HL-60 (cell line): ENCODE measurements around the gene NAGA.

ENCODE experiments used
- DNase-seq, 2 experiments: peaks; one replicate each; pipeline ENCODE4 v3.0.0-alpha.2; 2010 to 2020; ENCODE audit warnings: low read depth in 1 of 2, low spot score in 1 of 2
- H3K27ac ChIP-seq: fragments of 250-450 bp; sonication (Bioruptor Pico); replicated peaks from 2 replicates; pipeline ENCODE4 v1.5.1; 2020; ENCODE audit warnings: mild to moderate bottlenecking, moderate library complexity
- H3K27me3 ChIP-seq: fragments of 250-450 bp; sonication (Bioruptor Pico); 2 replicates; pipeline ENCODE4 v1.5.1; 2021; ENCODE audit warnings: mild to moderate bottlenecking, moderate library complexity; ENCODE audit not compliant: insufficient read depth, poor library complexity, severe bottlenecking
- H3K4me3 ChIP-seq: replicated peaks from 2 replicates; pipeline ENCODE4 v1.5.1; 2011; ENCODE audit warnings: mild to moderate bottlenecking, control low read depth, low read length; ENCODE audit not compliant: insufficient read depth
- CTCF ChIP-seq: IDR thresholded peaks from one replicate; pipeline ENCODE4 v1.5.1; 2011; ENCODE audit warnings: low read length, control low read depth, inconsistent platforms; ENCODE audit not compliant: insufficient read depth
- GABPA ChIP-seq: IDR thresholded peaks from 2 replicates; pipeline ENCODE4 v1.6.1; 2012; ENCODE audit warnings: low read depth
- POLR2AphosphoS5 ChIP-seq: IDR thresholded peaks from 2 replicates; pipeline ENCODE4 v1.6.1; 2012; ENCODE audit warnings: low read depth
- SPI1 ChIP-seq: IDR thresholded peaks from 2 replicates; pipeline ENCODE4 v1.6.1; 2012; ENCODE audit warnings: low read depth, mild to moderate bottlenecking, borderline replicate concordance
- TF ChIP-seq, protein P1 (sequence below): IDR thresholded peaks from 2 replicates; pipeline ENCODE4 v1.6.1; 2012; ENCODE audit warnings: low read depth; ENCODE audit not compliant: insufficient replicate concordance

The NAGA gene

DNA sequence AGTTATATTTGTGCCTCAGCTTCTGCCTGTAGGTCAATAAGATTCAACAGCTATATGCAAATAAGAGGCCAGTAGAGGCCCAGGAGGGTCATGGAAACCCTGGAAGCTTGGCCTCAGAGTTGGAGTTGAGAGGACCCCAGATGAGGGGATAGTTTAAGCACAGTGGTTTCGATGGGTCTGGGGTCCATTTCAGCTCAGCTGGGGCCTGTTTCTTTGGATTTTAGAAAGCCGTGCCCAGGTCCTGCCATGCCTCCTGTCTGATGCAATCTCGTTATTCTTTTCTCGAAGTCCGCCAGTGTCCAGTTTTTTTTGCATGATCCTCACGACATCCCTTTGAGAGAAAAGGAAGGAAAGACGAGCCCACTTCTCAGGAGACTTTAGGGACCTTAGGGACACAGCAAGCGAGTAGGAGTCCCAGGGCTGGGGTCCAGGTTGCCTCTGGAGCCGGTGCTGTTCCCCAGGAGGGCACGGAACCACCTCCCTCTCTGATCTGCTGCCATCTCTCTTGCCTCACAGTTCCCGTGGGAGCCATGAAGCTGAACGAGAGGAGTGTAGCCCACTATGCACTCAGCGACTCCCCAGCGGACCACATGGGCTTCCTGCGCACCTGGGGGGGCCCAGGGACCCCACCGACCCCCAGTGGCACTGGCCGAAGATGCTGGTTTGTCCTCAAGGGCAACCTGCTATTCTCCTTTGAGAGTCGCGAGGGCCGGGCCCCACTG, 6.3 kb upstream of the NAGA start:
- H3K4me3 ChIP-seq: no peak overlapping the region
- no peak for DNase-seq
- no peak overlapping the region for H3K27ac ChIP-seq

GRCh38 chr22:42074846-42075676, 4.4 kb upstream of the NAGA start:
- TF ChIP-seq GABPA (no peak), CTCF (no peak), POLR2AphosphoS5 (no peak), SPI1 (no peak)
- TF ChIP-seq, protein P1, sequence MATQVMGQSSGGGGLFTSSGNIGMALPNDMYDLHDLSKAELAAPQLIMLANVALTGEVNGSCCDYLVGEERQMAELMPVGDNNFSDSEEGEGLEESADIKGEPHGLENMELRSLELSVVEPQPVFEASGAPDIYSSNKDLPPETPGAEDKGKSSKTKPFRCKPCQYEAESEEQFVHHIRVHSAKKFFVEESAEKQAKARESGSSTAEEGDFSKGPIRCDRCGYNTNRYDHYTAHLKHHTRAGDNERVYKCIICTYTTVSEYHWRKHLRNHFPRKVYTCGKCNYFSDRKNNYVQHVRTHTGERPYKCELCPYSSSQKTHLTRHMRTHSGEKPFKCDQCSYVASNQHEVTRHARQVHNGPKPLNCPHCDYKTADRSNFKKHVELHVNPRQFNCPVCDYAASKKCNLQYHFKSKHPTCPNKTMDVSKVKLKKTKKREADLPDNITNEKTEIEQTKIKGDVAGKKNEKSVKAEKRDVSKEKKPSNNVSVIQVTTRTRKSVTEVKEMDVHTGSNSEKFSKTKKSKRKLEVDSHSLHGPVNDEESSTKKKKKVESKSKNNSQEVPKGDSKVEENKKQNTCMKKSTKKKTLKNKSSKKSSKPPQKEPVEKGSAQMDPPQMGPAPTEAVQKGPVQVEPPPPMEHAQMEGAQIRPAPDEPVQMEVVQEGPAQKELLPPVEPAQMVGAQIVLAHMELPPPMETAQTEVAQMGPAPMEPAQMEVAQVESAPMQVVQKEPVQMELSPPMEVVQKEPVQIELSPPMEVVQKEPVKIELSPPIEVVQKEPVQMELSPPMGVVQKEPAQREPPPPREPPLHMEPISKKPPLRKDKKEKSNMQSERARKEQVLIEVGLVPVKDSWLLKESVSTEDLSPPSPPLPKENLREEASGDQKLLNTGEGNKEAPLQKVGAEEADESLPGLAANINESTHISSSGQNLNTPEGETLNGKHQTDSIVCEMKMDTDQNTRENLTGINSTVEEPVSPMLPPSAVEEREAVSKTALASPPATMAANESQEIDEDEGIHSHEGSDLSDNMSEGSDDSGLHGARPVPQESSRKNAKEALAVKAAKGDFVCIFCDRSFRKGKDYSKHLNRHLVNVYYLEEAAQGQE: no peak
- H3K27me3 ChIP-seq: no peaks in the 10 kb centered on the region
- no peak for DNase-seq
- H3K4me3 ChIP-seq: no peak overlapping the region
- H3K27ac ChIP-seq: no peak overlapping the region

More for the DNA sequence above, 6.3 kb upstream of the NAGA start:
- H3K27me3 ChIP-seq: no peaks in the 10 kb centered on the region
- TF ChIP-seq, protein P1: no peak

DNA sequence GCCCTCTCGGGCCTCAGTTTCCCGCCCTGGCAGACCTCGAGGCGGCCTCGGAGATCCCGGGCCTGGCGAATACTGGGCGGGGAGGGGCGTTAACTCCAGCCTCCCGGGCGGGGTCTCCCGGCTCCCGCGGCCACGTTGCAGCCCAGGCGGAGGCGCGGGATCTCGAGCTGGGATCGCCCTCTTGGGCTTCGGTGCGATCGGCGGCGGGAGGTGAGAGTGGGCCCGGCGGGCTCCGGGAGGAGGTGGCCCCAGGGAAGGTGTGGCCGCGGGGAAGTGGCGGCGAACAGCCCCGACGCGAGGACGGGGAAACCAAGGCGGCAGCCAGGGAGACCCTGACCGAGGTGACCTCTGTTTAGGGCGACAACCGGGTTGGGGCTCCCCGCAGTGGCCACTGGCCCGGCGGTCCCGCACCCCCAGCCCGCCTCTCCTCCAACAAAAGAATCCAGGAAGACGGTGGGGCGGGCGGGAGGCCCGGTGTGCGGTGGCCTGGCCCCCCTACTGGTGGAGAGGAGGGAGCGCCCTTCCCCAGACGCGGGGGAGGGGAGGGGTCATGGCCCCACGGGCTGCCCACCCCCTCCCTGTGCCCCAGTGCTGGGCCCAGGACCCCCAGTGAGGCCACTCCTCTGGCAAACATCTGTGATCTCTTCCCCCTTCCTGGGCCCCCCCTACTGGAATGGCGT, 3.7 kb upstream of the NAGA start, which contains the start of gene PHETA2:
PHETA2 (plus strand) TSS at position 117 of the 680 bp plus-strand sequence. CDS start 3,046 bp downstream, outside the sequence.
- Histone ChIP-seq H3K4me3 (no peak within 1 kb of the TSS), H3K27ac (no peak within 1 kb of the TSS), H3K27me3 (no peaks in the 10 kb centered on the region)
- no peak for DNase-seq
- TF ChIP-seq SPI1: no peak
- no peak for TF ChIP-seq GABPA
- TF ChIP-seq, protein P1: no peak
- no peak for TF ChIP-seq POLR2AphosphoS5
- no peak for TF ChIP-seq CTCF
